CD14-positive monocyte (primary cell): ENCODE measurements around the gene BAZ1B. TPM values are rescaled to one million over a fixed set of nuclear protein-coding genes. Genes with fewer than 3 reads are reported as not detected.

Experiments
- DNase-seq, 3 donors: peaks; one replicate each; pipeline ENCODE4 v3.0.0-alpha.2; 2011 to 2022
- H2AFZ ChIP-seq: 2 replicates; pipeline ENCODE4 v1.6.0; 2012; ENCODE audit warnings: mild to moderate bottlenecking, low read depth, low read length, inconsistent platforms; ENCODE audit not compliant: insufficient read depth, poor library complexity, severe bottlenecking
- H3K27ac ChIP-seq, 2 donors: 1 replicate in 1 of 2; 2 replicates in 1 of 2; pipeline ENCODE4 v1.5.1; 2012 to 2013; ENCODE audit warnings: low read length in 2 of 2, control low read depth in 1 of 2, inconsistent platforms in 1 of 2, low read depth in 1 of 2, mild to moderate bottlenecking in 1 of 2
- H3K27me3 ChIP-seq, 2 donors: one replicate each; pipeline versions ENCODE4 v1.6.0 to v1.6.1; 2011 to 2013; ENCODE audit warnings: low read length in 2 of 2; ENCODE audit not compliant: control insufficient read depth in 2 of 2, insufficient read depth in 2 of 2
- H3K36me3 ChIP-seq, 2 donors: replicated peaks in 1 of 2; 1 replicate in 1 of 2; 2 replicates in 1 of 2; pipeline versions ENCODE4 v1.5.1 to v1.6.1; 2012 to 2013; ENCODE audit warnings: low read length in 2 of 2, control low read depth in 1 of 2, inconsistent platforms in 1 of 2, mild to moderate bottlenecking in 1 of 2; ENCODE audit not compliant: insufficient read depth in 2 of 2, control insufficient read depth in 1 of 2
- H3K4me1 ChIP-seq, 2 donors: 1 replicate in 1 of 2; 2 replicates in 1 of 2; pipeline versions ENCODE4 v1.5.1 to v1.6.1; 2012 to 2013; ENCODE audit warnings: low read length in 2 of 2, control low read depth in 1 of 2, inconsistent platforms in 1 of 2, mild to moderate bottlenecking in 1 of 2, moderate library complexity in 1 of 2; ENCODE audit not compliant: insufficient read depth in 2 of 2, control insufficient read depth in 1 of 2
- H3K4me2 ChIP-seq: replicated peaks from 2 replicates; pipeline ENCODE3; 2012; ENCODE audit warnings: low read length, moderate library complexity, mild to moderate bottlenecking; ENCODE audit not compliant: poor library complexity, severe bottlenecking; ENCODE audit errors: extremely low read depth
- H3K4me3 ChIP-seq, 3 experiments: fragments of 200-600 bp in 1 of 3; sonication (generic) in 1 of 3; replicated peaks in 1 of 3; 1 replicate in 2 of 3; 2 replicates in 1 of 3; pipeline ENCODE4 v1.5.1; 2011 to 2013; ENCODE audit warnings: low read length in 3 of 3, mild to moderate bottlenecking in 3 of 3, control low read depth in 2 of 3, low read depth in 2 of 3, inconsistent platforms in 1 of 3, moderate library complexity in 1 of 3
- H3K79me2 ChIP-seq: 2 replicates; pipeline ENCODE4 v1.6.0; 2012; ENCODE audit warnings: mild to moderate bottlenecking, control low read depth, inconsistent platforms, low read length, moderate library complexity; ENCODE audit not compliant: insufficient read depth
- H3K9ac ChIP-seq: 2 replicates; pipeline ENCODE4 v1.6.0; 2017; ENCODE audit warnings: low read length, mild to moderate bottlenecking; ENCODE audit not compliant: insufficient read depth, poor library complexity, severe bottlenecking
- H3K9me3 ChIP-seq, 2 donors: replicated peaks in 1 of 2; 1 replicate in 1 of 2; 2 replicates in 1 of 2; pipeline versions ENCODE4 v1.5.1 to v1.6.1; 2012 to 2013; ENCODE audit warnings: low read length in 2 of 2, control low read depth in 1 of 2; ENCODE audit not compliant: control insufficient read depth in 1 of 2, insufficient read depth in 1 of 2
- H4K20me1 ChIP-seq: 2 replicates; pipeline ENCODE4 v1.6.0; 2012; ENCODE audit warnings: mild to moderate bottlenecking, low read length, control low read depth, moderate library complexity; ENCODE audit not compliant: insufficient read depth
- H3K27ac Mint-ChIP-seq, 7 donors: one replicate each; pipeline ENCODE4 v1.8.0; 2020; ENCODE audit warnings: mild to moderate bottlenecking in 7 of 7, mixed read lengths in 7 of 7, moderate library complexity in 6 of 7, inconsistent platforms in 2 of 7
- H3K27me3 Mint-ChIP-seq, 3 donors: one replicate each; pipeline ENCODE4 v1.8.0; 2021 to 2022; ENCODE audit warnings: low read depth in 3 of 3, mild to moderate bottlenecking in 3 of 3, mixed read lengths in 3 of 3, moderate library complexity in 3 of 3, inconsistent platforms in 1 of 3
- H3K36me3 Mint-ChIP-seq, 2 donors: one replicate each; pipeline ENCODE4 v1.8.0; 2020; ENCODE audit warnings: mixed read lengths in 2 of 2, inconsistent platforms in 1 of 2, mild to moderate bottlenecking in 1 of 2
- H3K4me1 Mint-ChIP-seq: one replicate; pipeline ENCODE4 v1.8.0; 2020; ENCODE audit warnings: mild to moderate bottlenecking, mixed read lengths
- H3K4me3 Mint-ChIP-seq, 2 donors: one replicate each; pipeline ENCODE4 v1.8.0; 2020; ENCODE audit warnings: mild to moderate bottlenecking in 2 of 2, mixed read lengths in 2 of 2, moderate library complexity in 1 of 2
- H3K9me3 Mint-ChIP-seq, 7 donors: one replicate each; pipeline ENCODE4 v1.8.0; 2020 to 2022; ENCODE audit warnings: mixed read lengths in 7 of 7, mild to moderate bottlenecking in 6 of 7, moderate library complexity in 6 of 7, inconsistent platforms in 2 of 7
- WGBS: methylation state at CpG from one replicate; pipeline ENCODE4 v1.1.5; 2013; ENCODE audit warnings: missing lambda C conversion rate; ENCODE audit not compliant: insufficient coverage; 5-methylcytosine and 5-hydroxymethylcytosine counted together
- intact Hi-C, 2 donors: fragments of 100-400 bp; cut with micrococcal nuclease; formaldehyde crosslinking; loops; one replicate each; pipeline versions ENCODE4 v1.15.0 to v1.15.1; 2023
- polyA plus RNA-seq, 3 donors: library from polyadenylated mRNA; depleted of rRNA in 1 of 3; unstranded in 2 of 3; stranded (reverse) in 1 of 3; fragments of 300-500 nt in 2 of 3; fragments of >200 nt in 1 of 3; fragmentation: Illumina TruSeq in 2 of 3; gene quantifications; 1 replicate in 2 of 3; 2 replicates in 1 of 3; pipeline ENCODE4 v1.2.3, GENCODE V29; 2012 to 2021
- TF ChIP-seq, protein P1 (sequence below): fragments of 200-600 bp; IDR thresholded peaks from one replicate; pipeline ENCODE4 v1.8.0; 2022; ENCODE audit warnings: antibody characterized with exemption, mild to moderate bottlenecking

BAZ1B gene
- polyA plus RNA-seq, 3 donors, result 2.5 to 12.1 (median 5.0) TPM

DNA sequence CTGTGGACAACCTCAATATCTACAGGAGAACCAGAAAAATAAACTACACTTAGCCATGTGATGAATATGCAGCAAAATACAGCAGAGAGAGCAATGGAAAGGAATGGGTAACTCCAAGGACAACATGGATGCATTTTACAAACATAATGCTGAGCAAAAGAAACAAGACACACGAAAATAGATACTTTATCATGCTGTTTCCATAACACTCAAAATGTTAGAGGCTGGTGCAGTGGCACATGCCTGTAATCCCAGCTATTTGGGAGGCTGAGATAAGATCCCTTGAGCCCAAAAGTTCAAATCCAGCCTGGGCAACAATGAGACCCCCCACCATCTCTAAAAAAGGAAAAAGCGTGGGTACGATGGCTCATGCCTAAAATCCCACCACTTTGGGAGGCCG is 27.1 kb upstream of the BAZ1B start:
- 100% methylated on average over 1 of the region's 4 CpGs for WGBS
- no peak overlapping the region for H2AFZ ChIP-seq
- no peak overlapping the region for H3K4me3 Mint-ChIP-seq
- no peak overlapping the region for H3K4me3 ChIP-seq
- no peak overlapping the region for H3K4me2 ChIP-seq
- H3K9me3 Mint-ChIP-seq, result no peaks in the 10 kb centered on the region
- H3K79me2 ChIP-seq, result peaks cover 95% of the 10 kb centered on the region
- H4K20me1 ChIP-seq, result peaks cover 92% of the 10 kb centered on the region
- peak overlapping the region in 1 of 2 donors; percentile 49 for H3K27ac ChIP-seq
- H3K27me3 ChIP-seq, result no peaks in the 10 kb centered on the region
- no peaks in the 10 kb centered on the region for H3K9me3 ChIP-seq
- H3K36me3 Mint-ChIP-seq, result peaks cover 48 to 90% of the 10 kb centered on the region in 2 donors
- DNase-seq, result no peak
- H3K27ac Mint-ChIP-seq, result peak overlapping the region in 3 of 7 donors; percentile 4 to 42 (median 20)
- peaks cover 35 to 83% of the 10 kb centered on the region in 2 donors for H3K36me3 ChIP-seq
- no peaks in the 10 kb centered on the region for H3K27me3 Mint-ChIP-seq
- TF ChIP-seq, protein P1, sequence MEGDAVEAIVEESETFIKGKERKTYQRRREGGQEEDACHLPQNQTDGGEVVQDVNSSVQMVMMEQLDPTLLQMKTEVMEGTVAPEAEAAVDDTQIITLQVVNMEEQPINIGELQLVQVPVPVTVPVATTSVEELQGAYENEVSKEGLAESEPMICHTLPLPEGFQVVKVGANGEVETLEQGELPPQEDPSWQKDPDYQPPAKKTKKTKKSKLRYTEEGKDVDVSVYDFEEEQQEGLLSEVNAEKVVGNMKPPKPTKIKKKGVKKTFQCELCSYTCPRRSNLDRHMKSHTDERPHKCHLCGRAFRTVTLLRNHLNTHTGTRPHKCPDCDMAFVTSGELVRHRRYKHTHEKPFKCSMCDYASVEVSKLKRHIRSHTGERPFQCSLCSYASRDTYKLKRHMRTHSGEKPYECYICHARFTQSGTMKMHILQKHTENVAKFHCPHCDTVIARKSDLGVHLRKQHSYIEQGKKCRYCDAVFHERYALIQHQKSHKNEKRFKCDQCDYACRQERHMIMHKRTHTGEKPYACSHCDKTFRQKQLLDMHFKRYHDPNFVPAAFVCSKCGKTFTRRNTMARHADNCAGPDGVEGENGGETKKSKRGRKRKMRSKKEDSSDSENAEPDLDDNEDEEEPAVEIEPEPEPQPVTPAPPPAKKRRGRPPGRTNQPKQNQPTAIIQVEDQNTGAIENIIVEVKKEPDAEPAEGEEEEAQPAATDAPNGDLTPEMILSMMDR, result no peak
- no peaks in the 10 kb centered on the region for H3K4me1 ChIP-seq
- intact Hi-C loops, result no loop called here
- peaks cover 6% of the 10 kb centered on the region for H3K4me1 Mint-ChIP-seq
- H3K9ac ChIP-seq, result no peak overlapping the region

DNA sequence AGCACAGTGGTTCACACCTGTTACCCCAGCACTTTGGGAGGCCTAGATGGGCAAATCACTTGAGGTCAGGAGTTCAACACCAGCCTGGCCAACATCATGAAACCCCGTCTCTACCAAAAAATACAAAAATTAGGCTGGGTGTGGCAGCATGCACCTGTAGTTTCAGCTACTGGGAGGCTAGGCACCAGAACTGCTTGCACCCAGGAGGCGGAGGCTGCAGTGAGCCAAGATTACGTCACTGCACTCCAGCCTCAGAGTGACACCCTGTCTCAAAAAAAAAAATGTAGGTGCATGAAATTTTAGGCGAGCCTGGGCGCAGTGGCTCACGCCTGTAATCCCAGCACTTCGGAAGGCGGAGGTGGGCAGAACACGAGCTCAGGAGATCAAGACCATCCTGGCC is 25.7 kb upstream of the BAZ1B start:
- WGBS, result 87% methylated on average over 7 of the region's 9 CpGs
- Histone ChIP-seq H3K4me2 (no peak overlapping the region), H3K27ac (no peak overlapping the region), H3K79me2 (peaks cover 93% of the 10 kb centered on the region), H4K20me1 (peaks cover 93% of the 10 kb centered on the region), H3K36me3 (peaks cover 46 to 83% of the 10 kb centered on the region in 2 donors), H3K4me3 (no peak overlapping the region), H2AFZ (no peak overlapping the region), H3K4me1 (no peaks in the 10 kb centered on the region), H3K9me3 (no peaks in the 10 kb centered on the region), H3K9ac (no peak overlapping the region), H3K27me3 (no peaks in the 10 kb centered on the region)
- intact Hi-C loops, result no loop called here
- H3K4me1 Mint-ChIP-seq, result peaks cover 6% of the 10 kb centered on the region
- H3K9me3 Mint-ChIP-seq, result no peaks in the 10 kb centered on the region
- H3K4me3 Mint-ChIP-seq, result no peak overlapping the region
- peaks cover 55 to 90% of the 10 kb centered on the region in 2 donors for H3K36me3 Mint-ChIP-seq
- DNase-seq, result no peak
- TF ChIP-seq, protein P1, result no peak
- peak overlapping the region in 2 of 7 donors; percentile 5 to 15 for H3K27ac Mint-ChIP-seq
- no peaks in the 10 kb centered on the region for H3K27me3 Mint-ChIP-seq
